Measurements from ENCODE around the gene POU6F2. TPM values are rescaled to one million over a fixed set of nuclear protein-coding genes. Genes with fewer than 3 reads are reported as not detected.

The POU6F2 gene
- total RNA-seq, 1 experiment from 2014 or later, result 0.27 TPM

DNA sequence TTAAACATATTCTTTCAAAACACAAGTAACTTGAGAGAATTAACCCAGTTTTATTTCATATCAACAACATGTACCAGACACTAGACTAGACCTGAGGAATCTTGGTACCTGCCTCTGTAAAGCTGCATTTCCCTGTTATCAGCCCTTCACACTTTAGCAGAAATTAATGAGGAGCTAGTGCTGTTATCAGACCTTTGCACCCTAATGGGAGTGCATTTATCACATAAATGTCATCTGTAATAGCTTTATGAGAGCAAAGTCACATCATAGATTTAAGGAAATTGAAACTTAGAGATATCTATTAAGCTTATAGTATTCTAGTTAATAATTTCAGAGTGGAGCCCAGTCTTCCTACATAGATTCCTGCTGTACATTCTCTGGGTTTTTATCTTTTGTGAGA is 318.1 kb downstream of the POU6F2 start:
- Histone ChIP-seq H3K9me3 (ENCODE audit: control insufficient read depth in 1 of 2, insufficient read depth in 1 of 2, low read depth in 1 of 2, low read length in 2 of 2) (no peaks in the 10 kb centered on the region), H3K9me2 (ENCODE audit: insufficient read depth) (no peaks in the 10 kb centered on the region), H4K20me1 (ENCODE audit: insufficient read depth) (no peaks in the 10 kb centered on the region), H3K4me1 (ENCODE audit: control insufficient read depth in 1 of 2, insufficient read depth in 2 of 2, low read length in 2 of 2) (no peaks in the 10 kb centered on the region), H3K4me3 (replicated peaks in 1 of 2; ENCODE audit: low read depth in 1 of 2, low read length in 2 of 2) (no peak overlapping the region), H3K27me3 (ENCODE audit: insufficient read depth, low read length) (peaks cover 38% of the 10 kb centered on the region), H3K27ac (ENCODE audit: low read depth, low read length) (no peak overlapping the region), H3K4me2 (ENCODE audit: low read length) (no peak overlapping the region), H3K9ac (ENCODE audit: low read length) (no peak overlapping the region), H2AFZ (ENCODE audit: low read depth, low read length, poor library complexity, severe bottlenecking) (no peak overlapping the region), H3K79me2 (ENCODE audit: insufficient read depth, low read length) (no peaks in the 10 kb centered on the region), H3K36me3 (ENCODE audit: control insufficient read depth in 1 of 2, insufficient read depth in 2 of 2, low read length in 2 of 2) (no peaks in the 10 kb centered on the region)
- TF ChIP-seq JUND (IDR thresholded peaks at IDR 0.05) (no peak), POLR2A (IDR thresholded peaks at IDR 0.05; ENCODE audit: borderline replicate concordance, extremely low read depth, insufficient read depth, insufficient read length) (no peak)
- TF ChIP-seq, protein P1, sequence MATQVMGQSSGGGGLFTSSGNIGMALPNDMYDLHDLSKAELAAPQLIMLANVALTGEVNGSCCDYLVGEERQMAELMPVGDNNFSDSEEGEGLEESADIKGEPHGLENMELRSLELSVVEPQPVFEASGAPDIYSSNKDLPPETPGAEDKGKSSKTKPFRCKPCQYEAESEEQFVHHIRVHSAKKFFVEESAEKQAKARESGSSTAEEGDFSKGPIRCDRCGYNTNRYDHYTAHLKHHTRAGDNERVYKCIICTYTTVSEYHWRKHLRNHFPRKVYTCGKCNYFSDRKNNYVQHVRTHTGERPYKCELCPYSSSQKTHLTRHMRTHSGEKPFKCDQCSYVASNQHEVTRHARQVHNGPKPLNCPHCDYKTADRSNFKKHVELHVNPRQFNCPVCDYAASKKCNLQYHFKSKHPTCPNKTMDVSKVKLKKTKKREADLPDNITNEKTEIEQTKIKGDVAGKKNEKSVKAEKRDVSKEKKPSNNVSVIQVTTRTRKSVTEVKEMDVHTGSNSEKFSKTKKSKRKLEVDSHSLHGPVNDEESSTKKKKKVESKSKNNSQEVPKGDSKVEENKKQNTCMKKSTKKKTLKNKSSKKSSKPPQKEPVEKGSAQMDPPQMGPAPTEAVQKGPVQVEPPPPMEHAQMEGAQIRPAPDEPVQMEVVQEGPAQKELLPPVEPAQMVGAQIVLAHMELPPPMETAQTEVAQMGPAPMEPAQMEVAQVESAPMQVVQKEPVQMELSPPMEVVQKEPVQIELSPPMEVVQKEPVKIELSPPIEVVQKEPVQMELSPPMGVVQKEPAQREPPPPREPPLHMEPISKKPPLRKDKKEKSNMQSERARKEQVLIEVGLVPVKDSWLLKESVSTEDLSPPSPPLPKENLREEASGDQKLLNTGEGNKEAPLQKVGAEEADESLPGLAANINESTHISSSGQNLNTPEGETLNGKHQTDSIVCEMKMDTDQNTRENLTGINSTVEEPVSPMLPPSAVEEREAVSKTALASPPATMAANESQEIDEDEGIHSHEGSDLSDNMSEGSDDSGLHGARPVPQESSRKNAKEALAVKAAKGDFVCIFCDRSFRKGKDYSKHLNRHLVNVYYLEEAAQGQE (IDR thresholded peaks at IDR 0.05; ENCODE audit: low read depth), result no peak
- RAD21 ChIA-PET (ENCODE audit: low non-redundant PET in 1 of 2, low total read pairs in 2 of 2, uncharacterized antibody in 2 of 2, unreplicated experiment in 2 of 2), result no interaction called here
- BruUV-seq (replicated peaks), result no TSS peak
- DNase-seq (ENCODE audit: low read depth, low spot score) (no peak), ATAC-seq (no peak)
- POLR2A ChIA-PET, result no interaction called here
- intact Hi-C loops (cut with micrococcal nuclease), result no loop called here
- CTCF ChIA-PET, result no interaction called here

DNA sequence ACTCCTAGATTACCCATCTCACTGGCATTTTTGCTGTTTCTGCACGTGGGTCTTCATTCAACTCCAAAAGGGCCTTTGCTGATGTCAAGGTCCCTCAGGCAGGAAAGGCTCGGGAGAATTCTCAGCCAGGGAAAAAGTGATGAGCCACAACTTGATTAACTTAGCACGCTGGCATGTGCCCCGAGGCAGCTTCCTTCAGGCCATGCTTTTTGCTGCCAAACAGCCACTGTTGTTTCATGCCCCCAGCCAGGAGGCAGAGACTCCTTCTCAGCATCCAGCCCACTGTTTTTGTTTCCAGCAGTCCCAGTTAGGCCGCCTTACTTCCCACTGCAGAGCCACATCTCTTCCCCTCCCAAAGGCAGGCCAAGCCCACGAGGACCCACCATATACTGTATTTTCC is 322.0 kb downstream of the POU6F2 start:
- ATAC-seq (no peak), DNase-seq (ENCODE audit: low read depth, low spot score) (no peak)
- Histone ChIP-seq H2AFZ (ENCODE audit: low read depth, low read length, poor library complexity, severe bottlenecking) (no peak overlapping the region), H3K9me2 (ENCODE audit: insufficient read depth) (no peaks in the 10 kb centered on the region), H4K20me1 (ENCODE audit: insufficient read depth) (no peaks in the 10 kb centered on the region), H3K27ac (ENCODE audit: low read depth, low read length) (no peak overlapping the region), H3K9me3 (ENCODE audit: control insufficient read depth in 1 of 2, insufficient read depth in 1 of 2, low read depth in 1 of 2, low read length in 2 of 2) (no peaks in the 10 kb centered on the region), H3K36me3 (ENCODE audit: control insufficient read depth in 1 of 2, insufficient read depth in 2 of 2, low read length in 2 of 2) (no peaks in the 10 kb centered on the region), H3K4me2 (ENCODE audit: low read length) (no peak overlapping the region), H3K79me2 (ENCODE audit: insufficient read depth, low read length) (no peaks in the 10 kb centered on the region), H3K27me3 (ENCODE audit: insufficient read depth, low read length) (peaks cover 26% of the 10 kb centered on the region), H3K9ac (ENCODE audit: low read length) (no peak overlapping the region), H3K4me1 (ENCODE audit: control insufficient read depth in 1 of 2, insufficient read depth in 2 of 2, low read length in 2 of 2) (no peaks in the 10 kb centered on the region), H3K4me3 (replicated peaks in 1 of 2; ENCODE audit: low read depth in 1 of 2, low read length in 2 of 2) (no peak overlapping the region)
- RAD21 ChIA-PET (ENCODE audit: low non-redundant PET in 1 of 2, low total read pairs in 2 of 2, uncharacterized antibody in 2 of 2, unreplicated experiment in 2 of 2), result no interaction called here
- POLR2A ChIA-PET, result no interaction called here
- intact Hi-C loops (cut with micrococcal nuclease), result no loop called here
- no TSS peak for BruUV-seq (replicated peaks)
- CTCF ChIA-PET, result no interaction called here
- TF ChIP-seq RAD21 (IDR thresholded peaks at IDR 0.05; ENCODE audit: low read depth), result no peak
- TF ChIP-seq, protein P2, sequence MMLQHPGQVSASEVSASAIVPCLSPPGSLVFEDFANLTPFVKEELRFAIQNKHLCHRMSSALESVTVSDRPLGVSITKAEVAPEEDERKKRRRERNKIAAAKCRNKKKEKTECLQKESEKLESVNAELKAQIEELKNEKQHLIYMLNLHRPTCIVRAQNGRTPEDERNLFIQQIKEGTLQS (IDR thresholded peaks at IDR 0.05), result no peak
- TF ChIP-seq, protein P3, sequence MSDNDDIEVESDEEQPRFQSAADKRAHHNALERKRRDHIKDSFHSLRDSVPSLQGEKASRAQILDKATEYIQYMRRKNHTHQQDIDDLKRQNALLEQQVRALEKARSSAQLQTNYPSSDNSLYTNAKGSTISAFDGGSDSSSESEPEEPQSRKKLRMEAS (IDR thresholded peaks at IDR 0.05), result no peak
- no peak for TF ChIP-seq ZNF274 (IDR thresholded peaks at IDR 0.05; ENCODE audit: low read depth, low read length)
- no peak for TF ChIP-seq EZH2phosphoT487 (IDR thresholded peaks at IDR 0.05; ENCODE audit: borderline replicate concordance)
- no peak for TF ChIP-seq JUND (IDR thresholded peaks at IDR 0.05)
- no peak for TF ChIP-seq TCF7L2 (IDR thresholded peaks at IDR 0.05; ENCODE audit: borderline replicate concordance, extremely low read depth, insufficient read depth, insufficient read length)
- TF ChIP-seq, protein P1 (IDR thresholded peaks at IDR 0.05; ENCODE audit: low read depth), result no peak
- no peak for TF ChIP-seq CBX3 (IDR thresholded peaks at IDR 0.05; ENCODE audit: low read depth)
- no peak for TF ChIP-seq YY1 (IDR thresholded peaks at IDR 0.05; ENCODE audit: extremely low read depth, insufficient replicate concordance, low read depth, low read length)
- TF ChIP-seq SIN3A (IDR thresholded peaks at IDR 0.05; ENCODE audit: low read depth), result no peak
- TF ChIP-seq CEBPB (IDR thresholded peaks at IDR 0.05; ENCODE audit: low read depth), result no peak
- TF ChIP-seq SRF (IDR thresholded peaks at IDR 0.05; ENCODE audit: low read depth), result no peak
- TF ChIP-seq FOSL1 (IDR thresholded peaks at IDR 0.05; ENCODE audit: low read depth), result no peak
